Activated effector memory CD4-positive, alpha-beta T cell treated with Interleukin-2 at 50 U/mL for 16 hours (primary cell): Measurements from ENCODE around the gene LRCH4.
"Not testable (repeated sequence)": the region's sequence is repeated elsewhere in the genome, so short reads cannot be mapped to it uniquely, and the experiment has no call there.

Experiments
- DNase-seq: peaks from one replicate; pipeline ENCODE4 v3.0.0-alpha.2; 2020

Gene LRCH4

GRCh38 chr7:100567031-100567730, 18.7 kb downstream of the LRCH4 start:
- no peak for DNase-seq

- DNase-seq: no peak
These were observed 19.9 kb downstream of the LRCH4 start for GRCh38 chr7:100566018-100566531.

GRCh38 chr7:100565133-100565571, 20.8 kb downstream of the LRCH4 start:
- no peak for DNase-seq

- not testable (repeated sequence) for DNase-seq
These were observed 21.5 kb downstream of the LRCH4 start for GRCh38 chr7:100564405-100564804.

- DNase-seq: peak; percentile 69
These were observed 22.0 kb downstream of the LRCH4 start for GRCh38 chr7:100563809-100564400.

- DNase-seq: no peak
These were observed 22.8 kb downstream of the LRCH4 start for GRCh38 chr7:100563100-100563564.

- DNase-seq: no peak
These were observed 23.5 kb downstream of the LRCH4 start for GRCh38 chr7:100562195-100563099.

- DNase-seq: no peak
These were observed 24.3 kb downstream of the LRCH4 start for GRCh38 chr7:100561491-100562194.

- no peak for DNase-seq
These were observed 26.8 kb downstream of the LRCH4 start for GRCh38 chr7:100559127-100559526.

GRCh38 chr7:100556541-100556940, 29.4 kb downstream of the LRCH4 start:
- DNase-seq: no peak

- no peak for DNase-seq
These were observed 30.2 kb downstream of the LRCH4 start for GRCh38 chr7:100555701-100556100.

GRCh38 chr7:100553032-100553431, 32.9 kb downstream of the LRCH4 start:
- DNase-seq: no peak

- no peak for DNase-seq
These were observed 33.4 kb downstream of the LRCH4 start for GRCh38 chr7:100552532-100552931.

GRCh38 chr7:100548446-100548845, 37.5 kb downstream of the LRCH4 start:
- not testable (repeated sequence) for DNase-seq

- no peak for DNase-seq
These were observed 38.1 kb downstream of the LRCH4 start for GRCh38 chr7:100547872-100548271.

GRCh38 chr7:100546926-100547800, 38.8 kb downstream of the LRCH4 start:
- DNase-seq: no peak

GRCh38 chr7:100546129-100546925, 39.6 kb downstream of the LRCH4 start:
- no peak for DNase-seq

- DNase-seq: no peak
These were observed 40.4 kb downstream of the LRCH4 start for GRCh38 chr7:100545360-100546128.

- no peak for DNase-seq
These were observed 41.0 kb downstream of the LRCH4 start for GRCh38 chr7:100544967-100545359.

GRCh38 chr7:100544386-100544785, 41.5 kb downstream of the LRCH4 start:
- no peak for DNase-seq
